Heart right ventricle (tissue), 16 donors: ENCODE measurements around the gene KRT78. TPM values are rescaled to one million over a fixed set of nuclear protein-coding genes. Genes with fewer than 3 reads are reported as not detected.

Experiments used
- ATAC-seq, 8 donors: fragments of 200-7000 bp; cut with Tn5 transposase; one replicate each; pipeline ENCODE4 v1.9.1; 2020; ENCODE audit warnings: mild to moderate bottlenecking in 8 of 8, moderate library complexity in 8 of 8, moderate number of reproducible peaks in 1 of 8
- DNase-seq, 2 donors: peaks; one replicate each; pipeline ENCODE4 v3.0.0-alpha.2; 2020
- H3K27ac ChIP-seq, 10 donors: fragments of 200-600 bp; sonication (generic) in 2 of 10; one replicate each; pipeline versions ENCODE4 v1.5.0 to v1.8.0; 2020 to 2022; ENCODE audit warnings: mild to moderate bottlenecking in 3 of 10
- H3K27me3 ChIP-seq, 7 donors: fragments of 200-600 bp; one replicate each; pipeline ENCODE4 v1.8.0; 2021 to 2022; ENCODE audit warnings: mild to moderate bottlenecking in 2 of 7
- H3K36me3 ChIP-seq, 9 donors: fragments of 200-600 bp; sonication (generic) in 1 of 9; one replicate each; pipeline versions ENCODE4 v1.5.0 to v1.8.0; 2020 to 2022; ENCODE audit warnings: mild to moderate bottlenecking in 2 of 9
- H3K4me1 ChIP-seq, 9 donors: fragments of 200-600 bp; sonication (generic) in 1 of 9; one replicate each; pipeline versions ENCODE4 v1.5.0 to v1.8.0; 2020 to 2022; ENCODE audit warnings: mild to moderate bottlenecking in 4 of 9
- H3K4me3 ChIP-seq, 10 donors: fragments of 200-600 bp; sonication (generic) in 2 of 10; one replicate each; pipeline versions ENCODE4 v1.5.0 to v1.8.0; 2020 to 2022; ENCODE audit warnings: mild to moderate bottlenecking in 7 of 10, moderate library complexity in 2 of 10
- H3K9me3 ChIP-seq, 11 donors: fragments of 200-600 bp in 10 of 11; sonication (generic) in 2 of 11; one replicate each; pipeline versions ENCODE4 v1.5.0 to v1.8.0; 2013 to 2022; ENCODE audit warnings: mild to moderate bottlenecking in 2 of 11, control low read depth in 1 of 11, moderate library complexity in 1 of 11
- WGBS, 2 donors: extraction: QIAGEN DNeasy Blood & Tissue Kit; methylation state at CpG; one replicate each; pipeline ENCODE4 v1.1.7; 2013; ENCODE audit warnings: inconsistent platforms in 1 of 2; 5-methylcytosine and 5-hydroxymethylcytosine counted together
- intact Hi-C, 10 donors: fragments of 100-400 bp; cut with DNase I; formaldehyde crosslinking; loops; one replicate each; pipeline versions ENCODE4 v1.11.1 to v1.14.2; 2022
- polyA plus RNA-seq, 2 donors: library from polyadenylated mRNA; stranded (reverse); fragments of 200-250 nt; gene quantifications; one replicate each; pipeline ENCODE4 v1.2.3, GENCODE V29; 2013
- total RNA-seq, 10 donors: library from RNA; stranded (reverse); fragmentation: NEBNext Ultra II Directional in 3 of 10; extraction: Animal tissue kit (Norgen Biotek cat#: 25700) in 3 of 10; gene quantifications; one replicate each; pipeline versions ENCODE4 v1.2.1 to v1.2.4, GENCODE V29; 2021 to 2023
- TF ChIP-seq, protein P1 (sequence below), 9 donors: fragments of 200-600 bp; sonication (generic) in 2 of 9; IDR thresholded peaks; one replicate each; pipeline versions ENCODE4 v1.5.0 to v1.8.0; 2021 to 2022; ENCODE audit warnings: antibody characterized with exemption in 9 of 9, mild to moderate bottlenecking in 5 of 9, moderate library complexity in 1 of 9
- donor health status: Arrhythmogenic right ventricular cardiomyopathy.
- donor health status: ischemic (EF 13 %, LVEDD 7.1; RV severe dilation, severe dysfunction).
- donor health status: healthy with polysubstance abuse.
- donor health status: DM: no; HTN: yes; CAD: no.
- donor health status: DM: no; HTN: no; CAD: no.
- donor health status: ischemic (EF 25% LVEDD 6.9; RV normal size, moderate dysfunction).
- donor health status: ischemic (EF 25% LVEDD 5.7; RV mildly dilated, moderate dysfunction).
- donor health status: healthy.
- donor health status: DM: yes; HTN: yes; CAD: no.
- donor health status: Ischemic cardiomyopathy.
- donor health status: ischemic (EF 35%, LVEDD 5.7; RV mildly dilated, moderate dysfunction).
- donor health status: nonischemic (EF 11% LVEDD 7.7; RV severe dilation, severe dysfunction).
- donor health status: DM: yes; HTN: yes; CAD: no.
- donor health status: PGD.
- donor health status: ischemic (EF 29% LVEDD 5.4; RV normal size, mild dysfunction).
- donor health status: nonischemic (EF 23%, LVEDD 6.1; RV moderate dilation, normal function).

The KRT78 gene
- total and polyA plus RNA-seq, 12 donors = 0.07 TPM; not detected in 11

- no peak for ATAC-seq
- Histone ChIP-seq H3K27ac (no peak overlapping the region), H3K9me3 (no peaks in the 10 kb centered on the region), H3K4me3 (no peak overlapping the region), H3K4me1 (peaks cover 0 to 6% (median 0%) of the 10 kb centered on the region in 9 donors), H3K27me3 (peaks cover 0 to 40% (median 13%) of the 10 kb centered on the region in 7 donors), H3K36me3 (no peaks in the 10 kb centered on the region)
- WGBS, 2 donors = 72 to 88% methylated on average over 5 of the region's 5 CpGs
- TF ChIP-seq, protein P1, sequence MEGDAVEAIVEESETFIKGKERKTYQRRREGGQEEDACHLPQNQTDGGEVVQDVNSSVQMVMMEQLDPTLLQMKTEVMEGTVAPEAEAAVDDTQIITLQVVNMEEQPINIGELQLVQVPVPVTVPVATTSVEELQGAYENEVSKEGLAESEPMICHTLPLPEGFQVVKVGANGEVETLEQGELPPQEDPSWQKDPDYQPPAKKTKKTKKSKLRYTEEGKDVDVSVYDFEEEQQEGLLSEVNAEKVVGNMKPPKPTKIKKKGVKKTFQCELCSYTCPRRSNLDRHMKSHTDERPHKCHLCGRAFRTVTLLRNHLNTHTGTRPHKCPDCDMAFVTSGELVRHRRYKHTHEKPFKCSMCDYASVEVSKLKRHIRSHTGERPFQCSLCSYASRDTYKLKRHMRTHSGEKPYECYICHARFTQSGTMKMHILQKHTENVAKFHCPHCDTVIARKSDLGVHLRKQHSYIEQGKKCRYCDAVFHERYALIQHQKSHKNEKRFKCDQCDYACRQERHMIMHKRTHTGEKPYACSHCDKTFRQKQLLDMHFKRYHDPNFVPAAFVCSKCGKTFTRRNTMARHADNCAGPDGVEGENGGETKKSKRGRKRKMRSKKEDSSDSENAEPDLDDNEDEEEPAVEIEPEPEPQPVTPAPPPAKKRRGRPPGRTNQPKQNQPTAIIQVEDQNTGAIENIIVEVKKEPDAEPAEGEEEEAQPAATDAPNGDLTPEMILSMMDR (IDR thresholded peaks at IDR 0.05) = no peak
- intact Hi-C loops = no loop called here
- DNase-seq = no peak
Observed at GRCh38 chr12:52810554-52810953, 38.2 kb downstream of the KRT78 start.

- DNase-seq (no peak), ATAC-seq (no peak)
- 73 to 76% methylated on average over 7 of the region's 7 CpGs for WGBS, 2 donors
- peaks cover 0 to 3% (median 0%) of the 10 kb centered on the region in 9 donors for H3K4me1 ChIP-seq
- no peak overlapping the region for H3K4me3 ChIP-seq
- peaks cover 0 to 38% (median 13%) of the 10 kb centered on the region in 7 donors for H3K27me3 ChIP-seq
- intact Hi-C loops = no loop called here
- no peak overlapping the region for H3K27ac ChIP-seq
- TF ChIP-seq, protein P1 (IDR thresholded peaks at IDR 0.05) = no peak
- no peaks in the 10 kb centered on the region for H3K36me3 ChIP-seq
- H3K9me3 ChIP-seq = no peaks in the 10 kb centered on the region
Observed at GRCh38 chr12:52809166-52809565, 39.6 kb downstream of the KRT78 start.

DNA sequence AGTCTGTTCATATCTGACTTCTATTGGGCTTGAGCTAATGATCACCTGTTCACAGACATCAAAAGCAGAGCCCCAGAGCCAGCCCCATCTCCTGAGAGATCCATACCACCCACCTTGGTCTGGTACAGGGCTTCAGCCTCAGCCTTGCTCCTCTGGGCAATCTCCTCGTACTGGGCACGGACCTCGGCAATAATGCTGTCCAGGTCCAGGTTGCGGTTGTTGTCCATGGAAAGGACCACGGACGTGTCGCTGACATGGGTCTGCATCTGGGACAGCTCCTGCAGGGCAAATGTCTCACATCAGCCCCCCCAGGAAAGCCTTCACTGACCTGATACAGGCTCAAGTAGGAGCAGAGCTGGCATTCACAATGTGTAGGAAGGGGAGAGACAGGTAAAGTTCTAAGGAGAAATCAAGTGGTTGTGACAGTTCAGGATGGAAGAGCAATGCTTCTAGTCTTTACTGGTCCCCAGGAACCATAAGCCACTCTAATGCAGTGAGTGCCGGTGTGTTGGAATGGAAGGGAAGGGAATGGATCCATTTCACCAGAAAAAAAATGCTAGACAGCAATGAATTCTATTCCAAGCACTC is 40.1 kb downstream of the KRT78 start:
- H3K27me3 ChIP-seq = peaks cover 0 to 36% (median 13%) of the 10 kb centered on the region in 7 donors
- ATAC-seq (no peak), DNase-seq (no peak)
- no peak overlapping the region for H3K27ac ChIP-seq
- no peaks in the 10 kb centered on the region for H3K4me1 ChIP-seq
- WGBS, 2 donors = 88 to 89% methylated on average over 8 of the region's 8 CpGs
- H3K4me3 ChIP-seq = no peak overlapping the region
- no peaks in the 10 kb centered on the region for H3K36me3 ChIP-seq
- H3K9me3 ChIP-seq = no peaks in the 10 kb centered on the region
- intact Hi-C loops = no loop called here
- TF ChIP-seq, protein P1 (IDR thresholded peaks at IDR 0.05) = no peak

GRCh38 chr12:52807544-52808470 is 41.0 kb downstream of the KRT78 start:
- TF ChIP-seq, protein P1 (IDR thresholded peaks at IDR 0.05) = no peak
- no peaks in the 10 kb centered on the region for H3K36me3 ChIP-seq
- no peak overlapping the region for H3K27ac ChIP-seq
- H3K4me3 ChIP-seq = no peak overlapping the region
- peaks cover 0 to 36% (median 13%) of the 10 kb centered on the region in 7 donors for H3K27me3 ChIP-seq
- WGBS, 2 donors = 83 to 85% methylated on average over 16 of the region's 16 CpGs
- no peaks in the 10 kb centered on the region for H3K9me3 ChIP-seq
- no peak for ATAC-seq
- DNase-seq = no peak
- intact Hi-C loops = no loop called here
- no peaks in the 10 kb centered on the region for H3K4me1 ChIP-seq
